Bronchial epithelial cell (primary cell): ENCODE results near the gene PRPF18. TPM values are rescaled to one million over a fixed set of nuclear protein-coding genes. Genes with fewer than 3 reads are reported as not detected.

Experiments used
- DNase-seq: peaks from one replicate; pipeline ENCODE4 v3.0.0-alpha.2; 2010; ENCODE audit warnings: low read depth
- FAIRE-seq: peaks from 2 replicates; lab custom pipeline; 2011; peaks lifted over from hg19 to GRCh38; lab: Jason Lieb, UNC
- H3K27me3 ChIP-seq: 2 replicates; pipeline ENCODE4 v1.5.1; 2011; ENCODE audit warnings: low read length; ENCODE audit not compliant: control insufficient read depth, insufficient read depth
- H3K36me3 ChIP-seq: 2 replicates; pipeline ENCODE4 v1.5.1; 2011; ENCODE audit warnings: low read length; ENCODE audit not compliant: control insufficient read depth, insufficient read depth
- H3K4me3 ChIP-seq: 2 replicates; pipeline ENCODE4 v1.5.1; 2011; ENCODE audit warnings: mild to moderate bottlenecking, low read depth, low read length, control low read depth
- total RNA-seq: library from RNA; depleted of rRNA; stranded (reverse); fragments of >200 nt; gene quantifications from 2 replicates; pipeline ENCODE4 v1.2.1, GENCODE V29; 2014
- TF ChIP-seq, protein P1 (sequence below): IDR thresholded peaks from 2 replicates; pipeline ENCODE4 v1.5.1; 2011; ENCODE audit warnings: mild to moderate bottlenecking, moderate library complexity, low read length, control low read depth, inconsistent platforms; ENCODE audit not compliant: insufficient read depth, severe bottlenecking

The PRPF18 gene
- total RNA-seq, 1 donor from 2014 or later = 52.4 TPM

DNA sequence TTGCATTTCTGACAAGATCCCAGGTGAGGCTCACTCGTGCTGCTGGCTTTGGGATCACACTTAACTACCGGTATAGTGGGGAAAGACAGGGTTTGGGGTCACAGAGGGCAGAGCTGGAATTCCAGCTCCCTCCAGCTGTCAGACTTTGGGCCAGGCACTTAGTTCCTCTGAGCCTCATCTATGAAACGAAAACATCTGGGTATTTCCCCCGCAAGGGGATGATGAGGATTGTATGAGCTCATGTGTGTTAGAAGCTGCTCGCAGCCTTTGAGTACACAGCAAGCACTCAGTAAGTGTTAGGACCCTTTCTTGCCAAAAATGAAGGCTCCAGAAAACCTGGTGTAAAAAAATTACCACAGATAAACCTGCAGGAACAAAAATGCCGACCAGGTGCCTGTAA is 66.1 kb downstream of the PRPF18 start:
- no peak for DNase-seq
- Histone ChIP-seq H3K4me3 (no peak overlapping the region), H3K36me3 (peaks cover 5% of the 10 kb centered on the region), H3K27me3 (no peaks in the 10 kb centered on the region)
- TF ChIP-seq, protein P1, sequence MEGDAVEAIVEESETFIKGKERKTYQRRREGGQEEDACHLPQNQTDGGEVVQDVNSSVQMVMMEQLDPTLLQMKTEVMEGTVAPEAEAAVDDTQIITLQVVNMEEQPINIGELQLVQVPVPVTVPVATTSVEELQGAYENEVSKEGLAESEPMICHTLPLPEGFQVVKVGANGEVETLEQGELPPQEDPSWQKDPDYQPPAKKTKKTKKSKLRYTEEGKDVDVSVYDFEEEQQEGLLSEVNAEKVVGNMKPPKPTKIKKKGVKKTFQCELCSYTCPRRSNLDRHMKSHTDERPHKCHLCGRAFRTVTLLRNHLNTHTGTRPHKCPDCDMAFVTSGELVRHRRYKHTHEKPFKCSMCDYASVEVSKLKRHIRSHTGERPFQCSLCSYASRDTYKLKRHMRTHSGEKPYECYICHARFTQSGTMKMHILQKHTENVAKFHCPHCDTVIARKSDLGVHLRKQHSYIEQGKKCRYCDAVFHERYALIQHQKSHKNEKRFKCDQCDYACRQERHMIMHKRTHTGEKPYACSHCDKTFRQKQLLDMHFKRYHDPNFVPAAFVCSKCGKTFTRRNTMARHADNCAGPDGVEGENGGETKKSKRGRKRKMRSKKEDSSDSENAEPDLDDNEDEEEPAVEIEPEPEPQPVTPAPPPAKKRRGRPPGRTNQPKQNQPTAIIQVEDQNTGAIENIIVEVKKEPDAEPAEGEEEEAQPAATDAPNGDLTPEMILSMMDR = no peak
- peak; percentile 28 for FAIRE-seq

DNA sequence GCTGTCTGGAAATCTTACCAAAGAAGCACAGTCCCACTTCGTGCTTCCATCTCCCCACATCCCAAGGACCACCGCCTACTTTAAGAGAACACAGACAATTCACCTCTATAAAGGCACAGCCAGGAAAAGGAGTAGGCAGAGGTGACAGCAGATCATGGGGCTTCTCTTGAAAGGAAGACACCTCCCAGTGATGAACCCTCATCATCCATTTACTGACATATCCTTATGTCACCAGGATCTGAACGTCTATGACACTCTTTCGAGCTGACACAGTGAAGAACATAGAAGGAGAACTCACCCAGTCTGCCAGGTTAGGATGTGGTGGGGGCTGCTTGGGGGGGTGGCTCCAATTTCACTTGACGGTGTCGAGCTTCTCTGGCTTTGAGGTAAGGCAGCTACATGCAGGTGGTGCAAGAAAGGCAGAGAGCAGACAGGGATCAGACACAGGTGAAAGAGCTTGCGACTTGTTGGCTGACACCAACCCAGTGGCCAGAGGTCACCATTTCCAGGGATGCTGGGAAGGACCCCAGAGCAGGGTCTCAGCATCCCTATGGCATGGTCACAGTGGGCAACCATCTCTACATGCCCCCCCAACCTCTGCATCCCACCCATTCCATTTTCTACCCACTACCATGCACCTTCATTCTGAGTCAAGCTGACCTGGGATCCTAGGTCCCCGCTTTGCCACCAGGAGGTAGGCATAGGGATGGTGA is 67.5 kb downstream of the PRPF18 start:
- no peak overlapping the region for H3K4me3 ChIP-seq
- H3K27me3 ChIP-seq = no peaks in the 10 kb centered on the region
- H3K36me3 ChIP-seq = peaks cover 7% of the 10 kb centered on the region
- no peak for FAIRE-seq
- TF ChIP-seq, protein P1 = no peak
- no peak for DNase-seq

DNA sequence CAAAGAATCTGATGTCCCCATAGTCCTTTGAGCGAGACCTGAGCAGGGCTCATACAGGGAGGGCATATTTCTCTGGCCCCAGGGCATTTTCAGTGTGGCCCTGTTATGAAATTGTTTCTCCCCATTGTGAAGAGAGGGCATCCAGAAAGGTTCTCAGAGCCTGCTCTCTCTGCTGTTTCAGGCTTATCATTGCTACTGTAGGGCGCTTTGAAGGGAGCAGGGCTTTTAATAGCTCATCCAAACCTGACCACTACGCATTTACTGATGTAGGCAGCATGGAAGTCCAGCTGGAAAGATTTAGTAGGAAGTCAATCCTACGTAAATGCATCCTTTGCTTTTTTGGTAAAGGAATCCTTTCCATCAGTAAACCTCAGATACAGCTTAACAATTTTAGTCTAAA is 68.1 kb downstream of the PRPF18 start:
- TF ChIP-seq, protein P1 = no peak
- H3K36me3 ChIP-seq = peaks cover 8% of the 10 kb centered on the region
- DNase-seq (no peak), FAIRE-seq (no peak)
- no peak overlapping the region for H3K4me3 ChIP-seq
- no peaks in the 10 kb centered on the region for H3K27me3 ChIP-seq

DNA sequence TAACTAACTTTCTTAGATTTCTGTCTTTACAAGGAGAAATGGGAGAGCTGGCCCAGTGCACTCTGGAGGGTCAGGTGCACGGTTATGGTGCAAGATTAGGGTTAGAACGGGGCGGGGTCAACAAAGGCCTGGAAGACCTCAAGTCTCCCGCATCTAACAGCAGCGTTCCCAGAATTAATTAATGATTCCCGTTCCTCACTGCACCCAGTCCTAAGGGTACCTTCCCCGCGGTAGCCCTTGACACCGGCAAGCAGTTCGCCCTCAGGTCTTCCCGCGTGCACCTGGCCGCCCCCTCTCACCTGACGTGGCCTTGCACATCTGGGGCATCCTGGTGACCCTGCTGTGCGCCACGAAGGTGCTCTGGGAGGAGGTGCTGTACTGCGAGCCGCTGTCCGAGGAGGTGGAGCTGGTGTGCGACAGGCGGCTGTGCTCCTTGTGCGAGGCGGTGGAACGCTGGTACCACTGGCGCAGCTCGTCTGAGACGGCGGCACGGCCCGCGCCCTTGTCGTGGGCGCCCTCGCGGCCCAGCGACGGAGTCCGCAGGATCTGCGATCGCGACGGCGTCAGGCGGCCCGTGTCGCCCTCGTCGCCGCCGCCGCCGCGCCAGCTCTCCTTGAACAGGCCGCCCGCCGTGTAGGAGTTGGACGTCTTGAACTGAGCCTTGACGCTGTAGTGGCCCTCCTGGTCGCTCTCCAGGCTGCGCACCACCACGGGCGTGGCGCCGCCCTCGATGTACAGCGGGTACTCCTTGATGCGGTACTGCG is 69.8 kb downstream of the PRPF18 start:
- DNase-seq = no peak
- no peak for FAIRE-seq
- Histone ChIP-seq H3K27me3 (no peaks in the 10 kb centered on the region), H3K36me3 (peaks cover 8% of the 10 kb centered on the region), H3K4me3 (no peak overlapping the region)
- TF ChIP-seq, protein P1 = no peak

- Histone ChIP-seq H3K36me3 (peaks cover 8% of the 10 kb centered on the region), H3K27me3 (no peaks in the 10 kb centered on the region), H3K4me3 (no peak overlapping the region)
- no peak for FAIRE-seq
- TF ChIP-seq, protein P1 = no peak
- no peak for DNase-seq
Observed at GRCh38 chr10:13657101-13657680, 70.4 kb downstream of the PRPF18 start.
